GM19438 (cell line): ENCODE results near the gene CNN2.
"Not testable (repeated sequence)": the region's sequence is repeated elsewhere in the genome, so short reads cannot be mapped to it uniquely, and the experiment has no call there.

Experiments
- ATAC-seq: cut with Tn5 transposase; IDR thresholded peaks from one replicate; pipeline ENCODE4 v1.9.1; 2021; ENCODE audit warnings: low read depth; ENCODE audit not compliant: unreplicated experiment

Gene CNN2

DNA sequence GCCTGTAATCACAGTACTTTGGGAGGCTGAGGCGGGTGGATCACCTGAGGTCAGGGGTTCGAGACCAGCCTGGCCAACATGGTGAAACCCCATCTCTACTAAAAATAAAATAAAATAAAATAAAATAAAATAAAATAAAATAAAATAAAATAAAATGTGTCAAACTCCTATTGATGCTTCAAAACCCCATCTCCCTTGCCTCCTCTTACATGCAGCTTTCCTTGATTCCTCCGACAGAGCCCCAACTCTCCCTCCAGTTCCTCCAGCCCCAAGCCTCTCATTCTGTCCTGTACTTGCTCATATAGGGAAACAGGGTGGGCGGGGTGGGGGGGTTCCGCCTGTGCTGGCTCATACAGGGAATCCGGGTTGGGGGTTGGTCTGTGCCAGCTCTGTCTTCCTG lies 1.3 kb upstream of the CNN2 start:
- ATAC-seq, result not testable (repeated sequence)

DNA sequence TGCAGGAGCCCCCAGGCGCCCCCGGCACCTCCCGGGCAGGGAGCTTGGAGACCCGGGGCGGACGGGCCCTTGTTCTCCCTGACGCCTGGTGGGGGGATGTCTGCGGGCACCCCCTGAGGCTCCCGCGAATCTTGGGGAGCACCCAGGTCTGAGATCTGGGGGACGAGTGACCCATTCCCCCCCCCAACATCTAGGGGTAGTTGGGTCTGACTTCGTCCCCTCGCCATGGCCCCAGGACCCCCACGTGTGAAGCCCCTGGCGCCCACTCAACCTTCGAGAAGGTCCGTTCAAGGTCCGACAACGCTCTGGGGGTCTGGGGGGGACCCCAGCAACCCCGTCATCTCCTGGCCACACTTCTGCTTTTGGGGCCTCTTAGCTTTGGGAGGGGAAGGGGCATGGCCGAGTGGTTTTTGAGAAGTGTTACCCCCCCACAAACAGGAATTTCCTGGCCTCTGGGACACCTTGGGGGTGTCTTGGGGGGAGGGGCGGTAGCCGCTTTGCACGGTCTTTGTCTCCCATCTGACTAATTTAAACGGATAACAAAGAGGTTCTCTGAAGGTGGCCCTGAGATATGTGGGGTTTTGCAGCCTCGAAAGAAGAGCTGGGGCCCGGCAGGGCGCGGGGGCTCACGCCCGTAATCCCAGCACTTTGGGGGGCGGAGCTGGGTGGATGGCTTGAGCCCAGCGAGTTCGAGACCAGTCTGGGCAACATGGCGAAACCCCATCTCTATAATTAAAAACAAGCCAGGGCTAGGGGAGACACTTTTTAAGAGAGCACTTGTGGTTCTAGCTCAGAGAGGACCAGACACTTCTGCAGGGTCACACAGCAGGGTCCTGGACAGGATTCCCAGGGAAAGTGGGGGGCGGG lies 608 bp downstream of the CNN2 start:
- no peak for ATAC-seq

DNA sequence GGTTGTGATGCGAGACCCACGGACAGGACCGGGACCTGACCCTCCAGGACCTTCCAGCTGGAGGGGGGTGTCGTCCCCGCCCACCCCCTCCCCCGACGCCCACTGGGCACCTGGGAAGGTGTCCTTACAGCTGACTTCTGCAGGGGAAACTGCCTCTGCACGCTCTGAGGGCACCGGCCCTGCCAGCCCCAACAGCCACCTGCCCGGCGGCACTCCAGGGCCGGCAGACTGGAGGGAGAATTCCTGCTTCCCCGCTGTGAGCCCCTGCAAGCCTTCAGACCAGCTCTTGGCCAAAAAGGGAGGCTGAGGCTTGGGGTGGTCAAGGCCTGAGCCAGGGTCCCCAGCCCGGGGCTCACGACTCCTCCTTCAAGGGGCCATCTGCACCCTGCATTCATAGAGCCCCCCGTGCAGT lies 1.2 kb downstream of the CNN2 start:
- no peak for ATAC-seq

DNA sequence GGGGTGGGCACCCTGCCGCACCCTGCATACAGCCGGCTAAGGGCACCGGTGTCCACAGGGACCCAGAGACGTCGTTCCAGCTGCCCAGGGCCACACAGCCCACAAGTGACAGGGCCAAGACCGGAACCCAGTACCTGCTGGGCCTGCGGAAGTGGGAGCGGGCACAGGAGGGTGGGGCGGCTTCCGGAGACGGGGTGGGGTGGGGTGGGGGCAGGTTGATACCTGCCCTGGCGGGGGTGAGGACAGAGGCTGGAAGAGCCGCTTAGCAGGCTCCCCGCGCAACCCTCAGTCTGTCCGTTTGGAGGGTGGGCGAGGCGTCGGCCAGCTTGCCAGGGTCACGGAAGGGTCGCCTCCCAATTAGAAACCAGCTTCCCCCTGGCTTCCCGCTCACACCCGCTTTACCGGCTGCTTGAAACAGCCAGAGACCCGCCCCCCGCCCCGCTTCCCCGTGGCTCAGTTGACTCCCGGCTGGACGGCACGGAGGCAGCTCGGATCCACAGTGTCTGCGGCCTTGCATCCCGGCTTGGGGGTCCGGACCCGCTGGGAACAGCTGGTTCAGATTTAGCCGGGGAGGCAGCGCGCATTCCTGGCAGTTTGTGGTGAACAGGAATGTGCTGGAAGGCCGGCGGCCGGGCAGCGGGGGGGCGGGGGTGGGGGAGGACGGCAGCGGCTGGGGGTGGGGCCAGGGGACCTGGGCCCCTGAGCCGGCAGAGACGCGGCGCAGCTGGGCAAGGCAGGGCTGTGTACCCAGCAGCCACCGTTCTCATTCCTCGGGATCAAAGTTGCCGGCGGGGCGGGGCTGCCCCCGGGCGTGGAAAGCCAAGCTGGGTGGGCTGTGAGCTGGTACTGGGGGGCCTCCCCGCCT lies 1.9 kb downstream of the CNN2 start:
- no peak for ATAC-seq

DNA sequence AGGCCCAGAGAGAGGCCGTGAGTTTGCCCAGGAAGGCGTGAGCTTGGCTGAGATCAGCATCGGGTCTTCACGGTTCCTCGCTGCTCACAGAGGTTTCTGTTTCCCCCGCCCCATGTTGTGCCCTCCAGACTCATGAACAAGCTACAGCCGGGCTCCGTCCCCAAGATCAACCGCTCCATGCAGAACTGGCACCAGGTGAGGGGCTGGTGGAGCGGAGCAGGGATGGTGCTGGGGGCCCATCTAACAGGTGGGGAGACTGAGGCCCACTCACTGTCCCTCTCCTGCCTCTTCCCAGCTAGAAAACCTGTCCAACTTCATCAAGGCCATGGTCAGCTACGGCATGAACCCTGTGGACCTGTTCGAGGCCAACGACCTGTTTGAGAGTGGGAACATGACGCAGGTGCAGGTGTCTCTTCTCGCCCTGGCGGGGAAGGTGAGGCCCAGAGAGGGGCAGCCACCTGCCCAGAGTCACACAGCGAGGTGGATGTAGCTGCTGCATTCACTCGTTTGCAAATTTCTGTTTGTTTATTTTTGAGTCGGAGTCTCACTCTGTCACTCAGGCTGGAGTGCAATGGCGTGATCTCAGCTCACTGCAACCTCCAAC lies 6.0 kb downstream of the CNN2 start:
- no peak for ATAC-seq

DNA sequence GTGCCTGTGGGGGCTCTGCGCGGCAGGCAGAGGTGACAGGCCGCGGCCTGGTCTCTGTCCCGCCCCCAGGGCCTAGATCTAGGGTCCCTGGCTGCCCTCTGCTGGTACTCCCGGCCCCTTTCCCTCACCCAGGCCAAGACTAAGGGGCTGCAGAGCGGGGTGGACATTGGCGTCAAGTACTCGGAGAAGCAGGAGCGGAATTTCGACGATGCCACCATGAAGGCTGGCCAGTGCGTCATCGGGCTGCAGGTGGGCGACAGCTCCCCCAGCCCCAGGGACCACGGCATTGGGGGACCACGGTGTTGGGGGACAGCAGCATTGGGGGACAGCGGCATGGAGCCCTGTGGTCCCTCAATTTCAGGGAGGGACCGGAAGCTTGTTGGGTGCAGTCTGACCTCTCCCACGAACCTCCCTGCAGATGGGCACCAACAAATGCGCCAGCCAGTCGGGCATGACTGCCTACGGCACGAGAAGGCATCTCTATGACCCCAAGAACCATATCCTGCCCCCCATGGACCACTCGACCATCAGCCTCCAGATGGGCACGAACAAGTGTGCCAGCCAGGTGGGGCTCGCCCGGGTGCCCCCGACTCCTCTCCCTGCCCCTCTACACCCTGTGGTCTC lies 9.7 kb downstream of the CNN2 start:
- no peak for ATAC-seq

DNA sequence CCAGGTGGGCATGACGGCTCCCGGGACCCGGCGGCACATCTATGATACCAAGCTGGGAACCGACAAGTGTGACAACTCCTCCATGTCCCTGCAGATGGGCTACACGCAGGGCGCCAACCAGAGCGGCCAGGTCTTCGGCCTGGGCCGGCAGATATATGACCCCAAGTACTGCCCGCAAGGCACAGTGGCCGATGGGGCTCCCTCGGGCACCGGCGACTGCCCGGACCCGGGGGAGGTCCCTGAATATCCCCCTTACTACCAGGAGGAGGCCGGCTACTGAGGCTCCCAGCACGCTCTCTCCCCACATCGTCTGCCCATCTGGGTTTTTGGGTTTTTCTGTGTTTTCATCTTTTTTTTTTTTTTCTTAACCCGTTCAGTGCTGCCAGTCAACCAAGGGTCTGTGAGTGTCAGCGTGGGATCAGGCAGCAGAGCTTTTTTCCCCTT lies 11.2 kb downstream of the CNN2 start:
- ATAC-seq, result no peak

DNA sequence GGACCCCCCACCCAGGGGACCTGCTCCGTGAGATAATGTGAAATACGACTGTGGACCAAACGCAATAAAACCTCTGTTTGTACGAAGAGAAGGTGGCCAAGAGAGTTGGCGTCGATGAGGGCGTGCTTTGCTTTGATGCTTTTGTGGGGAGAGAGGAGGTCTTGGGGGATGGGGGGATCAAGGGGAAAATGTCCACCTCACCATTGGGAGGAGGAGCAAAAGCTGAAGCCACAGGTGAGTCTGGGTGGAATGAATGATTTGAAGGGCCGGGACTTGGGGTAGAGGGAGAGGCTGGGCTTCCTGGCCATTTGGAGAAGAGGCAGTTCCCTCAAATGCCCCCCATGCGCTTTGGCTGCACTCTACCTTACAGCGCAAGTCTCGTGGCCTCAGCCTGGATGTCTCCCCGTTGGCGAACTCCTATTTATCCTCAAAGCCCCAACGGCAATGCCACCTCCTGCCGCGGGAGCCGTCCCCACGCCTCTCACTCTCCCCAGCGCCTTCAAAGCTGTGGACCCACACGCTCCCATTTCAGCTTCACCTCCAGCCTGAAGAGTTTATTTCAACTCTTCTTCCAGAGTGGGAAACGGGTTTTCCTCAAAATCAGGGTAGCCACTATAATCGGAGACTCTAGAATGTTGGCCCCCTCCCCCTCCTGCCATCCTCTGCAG lies 12.7 kb downstream of the CNN2 start:
- ATAC-seq, result no peak

DNA sequence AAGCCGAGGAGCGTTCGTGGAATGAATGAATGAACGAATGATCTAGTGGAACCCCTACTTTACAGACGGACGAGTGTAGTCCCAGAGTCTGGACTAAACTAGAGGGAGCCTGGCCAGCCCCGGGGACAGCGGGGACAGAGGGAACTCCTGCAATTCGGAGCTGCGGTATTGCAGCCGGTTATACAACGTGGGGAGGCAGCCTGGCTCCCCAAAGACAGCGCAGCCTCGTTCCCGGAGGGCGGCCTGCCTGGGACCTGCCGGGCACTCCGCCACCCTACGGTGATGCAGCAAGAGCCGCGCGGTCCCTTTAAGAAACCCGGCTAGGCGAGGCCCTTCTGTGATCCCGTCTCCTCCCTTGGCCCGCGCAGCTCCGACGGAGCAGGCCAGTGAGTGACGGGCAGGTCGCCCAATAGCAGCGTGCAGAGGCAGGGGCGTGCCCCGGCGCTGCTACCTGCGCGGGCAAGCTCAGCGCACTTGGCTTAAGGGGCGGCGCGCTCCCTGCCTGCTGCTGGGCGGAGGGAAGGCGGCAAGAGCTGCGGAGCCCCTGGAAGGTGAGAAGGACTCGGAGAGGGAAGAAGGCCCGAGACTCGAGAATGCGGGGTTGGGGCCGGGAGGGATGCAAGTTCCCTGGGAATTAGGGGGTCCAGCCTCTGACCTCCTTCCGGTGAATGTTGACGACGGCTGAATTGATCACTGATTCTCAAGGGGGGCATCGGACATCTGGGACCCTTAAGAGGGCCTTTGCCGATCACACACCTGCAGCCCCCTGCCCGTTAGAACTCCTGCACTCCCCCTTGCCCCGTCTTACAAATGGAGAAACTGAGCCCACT lies 13.5 kb downstream of the CNN2 start, which contains the start of gene ABCA7:
TSS of gene ABCA7 (plus strand) at position 462 of the 830 bp plus-strand sequence. CDS start 1,255 bp downstream, outside the sequence.
- peak; percentile 59 for ATAC-seq

DNA sequence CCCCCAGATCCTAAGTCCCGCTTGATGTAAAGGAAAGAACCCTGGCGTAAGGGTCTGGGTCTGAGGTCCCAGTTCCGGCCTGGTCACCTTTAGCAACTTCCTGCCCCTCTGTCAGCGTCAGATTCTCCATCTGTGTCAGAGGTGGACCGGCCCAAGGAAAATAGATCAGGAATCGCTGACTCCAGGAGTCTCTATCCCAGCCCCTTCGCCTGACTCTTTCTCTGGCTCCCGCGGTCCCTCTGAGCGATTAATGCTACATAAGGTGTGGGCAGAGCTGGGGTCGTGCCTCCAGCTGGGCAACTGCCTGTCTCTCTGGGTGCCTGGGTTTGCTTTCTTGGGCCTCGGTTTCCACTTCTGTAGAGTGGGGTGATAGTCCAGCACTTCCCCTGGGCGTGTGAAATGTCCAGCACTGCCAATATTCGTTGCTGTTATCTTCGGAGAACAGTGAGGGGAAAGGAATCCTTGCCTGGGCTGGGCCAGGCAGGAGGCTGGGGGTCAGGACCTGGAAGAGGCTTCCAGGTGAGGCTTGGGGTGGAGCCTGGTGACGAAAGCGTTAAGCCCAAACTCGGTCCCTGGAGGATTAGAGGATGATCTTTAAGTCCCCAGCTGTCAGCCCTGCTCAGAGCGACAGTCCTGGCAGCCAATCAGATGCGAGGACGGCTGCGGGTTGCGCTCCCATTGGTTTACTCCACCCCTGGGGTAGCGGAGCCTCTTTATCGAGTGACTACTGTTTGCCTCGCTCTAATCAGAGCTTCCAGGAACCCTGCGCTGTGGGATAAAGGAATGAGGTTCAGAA lies 14.3 kb downstream of the CNN2 start:
- ATAC-seq, result peak; percentile 34

DNA sequence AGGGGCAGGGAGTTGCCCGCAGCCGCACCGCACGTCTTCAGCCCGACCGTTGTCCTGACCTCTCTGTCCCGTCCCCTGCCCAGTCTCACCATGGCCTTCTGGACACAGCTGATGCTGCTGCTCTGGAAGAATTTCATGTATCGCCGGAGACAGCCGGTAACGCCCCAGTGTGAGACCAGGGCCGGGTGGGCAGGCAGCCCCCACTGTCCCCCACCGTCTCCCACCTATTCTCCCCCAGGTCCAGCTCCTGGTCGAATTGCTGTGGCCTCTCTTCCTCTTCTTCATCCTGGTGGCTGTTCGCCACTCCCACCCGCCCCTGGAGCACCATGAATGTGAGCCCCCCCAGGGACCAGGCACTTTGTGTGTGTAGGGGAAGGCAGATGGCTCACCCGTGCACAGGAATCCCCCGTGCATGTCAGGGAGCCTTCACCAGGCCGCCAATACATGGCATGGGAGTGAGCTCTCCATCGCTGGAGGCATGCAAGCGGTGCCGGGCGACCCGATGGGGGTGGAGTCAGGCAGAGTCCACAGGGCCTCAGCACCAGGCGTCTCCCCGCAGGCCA lies 14.9 kb downstream of the CNN2 start:
- ATAC-seq, result no peak

DNA sequence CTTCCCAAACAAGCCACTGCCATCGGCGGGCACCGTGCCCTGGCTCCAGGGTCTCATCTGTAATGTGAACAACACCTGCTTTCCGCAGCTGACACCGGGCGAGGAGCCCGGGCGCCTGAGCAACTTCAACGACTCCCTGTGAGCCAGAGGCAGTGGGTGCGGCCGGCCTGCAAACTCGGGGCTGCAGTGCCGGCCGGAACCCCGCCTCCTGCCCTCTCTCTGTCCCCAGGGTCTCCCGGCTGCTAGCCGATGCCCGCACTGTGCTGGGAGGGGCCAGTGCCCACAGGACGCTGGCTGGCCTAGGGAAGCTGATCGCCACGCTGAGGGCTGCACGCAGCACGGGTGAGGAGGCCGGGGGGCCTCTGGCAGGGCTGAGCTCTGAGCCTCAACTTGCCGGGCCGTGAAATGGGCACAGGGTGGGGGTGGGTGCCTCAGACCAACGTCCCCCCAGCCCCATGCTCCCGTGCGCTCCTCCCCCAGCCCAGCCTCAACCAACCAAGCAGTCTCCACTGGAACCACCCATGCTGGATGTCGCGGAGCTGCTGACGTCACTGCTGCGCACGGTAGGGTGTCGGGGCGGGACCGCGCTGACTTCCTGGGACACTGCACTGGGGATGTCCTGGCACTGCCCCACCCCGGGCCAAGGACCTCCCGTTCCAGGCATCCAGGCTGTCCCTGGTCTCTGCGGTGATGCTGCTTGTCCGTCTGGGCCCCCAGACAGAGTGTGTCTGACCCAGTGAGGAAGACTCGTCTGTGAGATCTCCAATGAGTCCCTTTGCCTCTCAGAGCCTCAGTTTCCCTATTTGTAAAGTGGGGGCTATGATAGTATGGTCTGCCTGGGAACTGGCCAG lies 15.7 kb downstream of the CNN2 start:
- no peak for ATAC-seq

DNA sequence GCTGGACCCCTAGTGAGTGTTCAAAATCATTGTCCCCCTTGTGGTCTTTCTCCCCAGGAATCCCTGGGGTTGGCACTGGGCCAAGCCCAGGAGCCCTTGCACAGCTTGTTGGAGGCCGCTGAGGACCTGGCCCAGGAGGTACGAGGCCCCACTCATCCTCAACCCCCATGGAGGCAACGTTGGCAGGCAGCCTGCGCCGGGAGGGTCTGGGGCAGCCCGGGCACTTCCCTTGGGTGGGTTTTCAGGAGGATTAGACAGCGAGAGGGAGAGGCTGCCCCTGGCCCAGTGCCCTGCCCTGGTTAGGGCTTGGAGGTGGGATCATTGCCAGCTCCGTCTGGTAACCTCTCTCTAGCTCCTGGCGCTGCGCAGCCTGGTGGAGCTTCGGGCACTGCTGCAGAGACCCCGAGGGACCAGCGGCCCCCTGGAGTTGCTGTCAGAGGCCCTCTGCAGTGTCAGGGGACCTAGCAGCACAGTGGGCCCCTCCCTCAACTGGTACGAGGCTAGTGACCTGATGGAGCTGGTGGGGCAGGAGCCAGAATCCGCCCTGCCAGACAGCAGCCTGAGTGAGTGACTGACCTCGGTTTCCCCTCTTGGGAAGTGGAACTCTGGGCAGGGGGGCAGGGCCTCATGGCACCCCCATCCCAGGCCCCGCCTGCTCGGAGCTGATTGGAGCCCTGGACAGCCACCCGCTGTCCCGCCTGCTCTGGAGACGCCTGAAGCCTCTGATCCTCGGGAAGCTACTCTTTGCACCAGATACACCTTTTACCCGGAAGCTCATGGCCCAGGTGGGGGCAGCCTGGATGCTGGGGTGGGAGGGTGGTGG lies 16.5 kb downstream of the CNN2 start:
- no peak for ATAC-seq

DNA sequence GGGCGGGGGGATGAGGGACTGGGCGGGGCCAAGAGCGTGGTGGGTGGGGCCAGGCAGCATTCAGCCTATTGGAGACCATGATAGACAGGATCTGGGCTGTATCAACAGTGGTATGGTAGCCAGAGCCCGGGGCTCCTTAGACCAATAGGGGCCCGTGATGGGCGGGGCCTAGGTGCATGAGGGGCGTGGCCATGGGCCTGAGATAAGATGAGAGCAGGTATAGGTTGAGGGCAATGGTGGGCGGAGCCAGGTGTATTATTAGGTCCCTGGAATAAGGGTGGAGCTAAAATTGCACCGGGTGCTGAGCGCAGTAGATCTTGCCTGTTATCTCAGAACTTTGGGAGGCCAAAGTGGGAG lies 18.8 kb downstream of the CNN2 start:
- no peak for ATAC-seq

DNA sequence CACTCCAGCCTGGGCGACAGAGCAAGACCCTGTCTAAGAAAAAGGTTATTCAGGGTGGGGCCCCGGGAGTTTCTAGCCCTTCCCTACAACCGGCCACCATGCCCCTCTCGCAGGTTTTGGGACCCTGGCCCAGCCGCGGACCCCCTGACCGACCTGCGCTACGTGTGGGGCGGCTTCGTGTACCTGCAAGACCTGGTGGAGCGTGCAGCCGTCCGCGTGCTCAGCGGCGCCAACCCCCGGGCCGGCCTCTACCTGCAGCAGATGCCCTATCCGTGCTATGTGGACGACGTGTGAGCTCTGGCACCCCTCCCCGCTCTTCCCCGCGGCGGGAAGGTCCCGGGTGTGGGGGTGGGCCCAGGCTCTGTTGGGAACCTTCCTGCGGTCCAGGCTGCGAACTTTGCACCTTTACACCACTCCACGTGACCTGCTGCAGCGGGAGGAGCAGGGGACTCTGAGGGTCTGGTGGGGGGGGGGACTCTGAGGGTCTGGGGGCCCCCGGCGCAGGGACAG lies 19.8 kb downstream of the CNN2 start:
- no peak for ATAC-seq
